WTC11 (cell line): ENCODE results near the gene CD96. TPM values are rescaled to one million over a fixed set of nuclear protein-coding genes. Genes with fewer than 3 reads are reported as not detected.

Experiments
- ATAC-seq: fragments of 200-7000 bp; cut with Tn5 transposase; 2 replicates; pipeline ENCODE4 v1.10.0; 2021; ENCODE audit warnings: mild to moderate bottlenecking, moderate library complexity
- CTCF ChIA-PET: fragments of 300-600 bp; sonication (Branson Sonifier 250); formaldehyde crosslinking; loops from one replicate; lab custom pipeline; 2021; ENCODE audit warnings: antibody characterized with exemption; lab: Charles Lee
- POLR2A ChIA-PET: fragments of 350-600 bp; sonication (Branson Sonifier 250); formaldehyde crosslinking; loops from one replicate; lab custom pipeline; 2021; ENCODE audit warnings: antibody characterized with exemption; lab: Charles Lee
- DNase-seq: peaks from one replicate; pipeline ENCODE4 v3.0.0; 2021; ENCODE audit warnings: low spot score
- H3K27ac Mint-ChIP-seq: 2 replicates; pipeline ENCODE4 v1.8.0; 2021; ENCODE audit warnings: mixed read lengths
- H3K27me3 Mint-ChIP-seq: 2 replicates; pipeline ENCODE4 v1.8.0; 2021; ENCODE audit warnings: low read depth, mild to moderate bottlenecking, moderate library complexity, mixed read lengths
- H3K36me3 Mint-ChIP-seq: 2 replicates; pipeline ENCODE4 v1.8.0; 2021; ENCODE audit warnings: mixed read lengths
- H3K4me1 Mint-ChIP-seq: 2 replicates; pipeline ENCODE4 v1.8.0; 2022; ENCODE audit warnings: mixed read lengths
- H3K4me3 Mint-ChIP-seq: 2 replicates; pipeline ENCODE4 v1.8.0; 2021; ENCODE audit warnings: mild to moderate bottlenecking, moderate library complexity, mixed read lengths
- H3K9me3 Mint-ChIP-seq: 2 replicates; pipeline ENCODE4 v1.8.0; 2021; ENCODE audit warnings: mixed read lengths
- ATF1 ChIP-seq: sonication (generic); formaldehyde crosslinking; IDR thresholded peaks from 2 replicates; pipeline ENCODE4 v1.8.1; 2023; ENCODE audit warnings: mild to moderate bottlenecking, moderate library complexity, missing genetic modification reagents
- CBFB ChIP-seq: sonication (generic); formaldehyde crosslinking; IDR thresholded peaks from 2 replicates; pipeline ENCODE4 v1.8.1; 2022; ENCODE audit warnings: mild to moderate bottlenecking, low read depth, missing genetic modification reagents
- ETV6 ChIP-seq: sonication (generic); formaldehyde crosslinking; IDR thresholded peaks from 2 replicates; pipeline ENCODE4 v1.8.1; 2022; ENCODE audit warnings: mild to moderate bottlenecking, missing genetic modification reagents
- FOXJ3 ChIP-seq: sonication (generic); formaldehyde crosslinking; IDR thresholded peaks from 2 replicates; pipeline ENCODE4 v1.9.0; 2021; ENCODE audit warnings: missing genetic modification reagents, mild to moderate bottlenecking, borderline replicate concordance
- FOXP1 ChIP-seq: sonication (generic); formaldehyde crosslinking; IDR thresholded peaks from 2 replicates; pipeline ENCODE4 v1.8.0; 2022; ENCODE audit warnings: missing genetic modification reagents, mild to moderate bottlenecking, moderate library complexity, borderline replicate concordance
- GRHL2 ChIP-seq: fragments of 250-450 bp; sonication (Bioruptor Pico); IDR thresholded peaks from 2 replicates; pipeline ENCODE4 v1.8.0; 2022; ENCODE audit warnings: mild to moderate bottlenecking, moderate library complexity; ENCODE audit not compliant: insufficient replicate concordance, severe bottlenecking
- IRF2 ChIP-seq: sonication (generic); formaldehyde crosslinking; IDR thresholded peaks from 2 replicates; pipeline ENCODE4 v1.8.0; 2022; ENCODE audit warnings: low read depth, missing genetic modification reagents, borderline replicate concordance
- JAZF1 ChIP-seq: fragments of 250-450 bp; sonication (Bioruptor Pico); IDR thresholded peaks from 2 replicates; pipeline ENCODE4 v1.9.0; 2021; ENCODE audit warnings: moderate library complexity, mild to moderate bottlenecking, inconsistent platforms
- MAX ChIP-seq: sonication (generic); formaldehyde crosslinking; IDR thresholded peaks from 2 replicates; pipeline ENCODE4 v1.8.0; 2022; ENCODE audit warnings: mild to moderate bottlenecking, missing genetic modification reagents
- OVOL2 ChIP-seq: fragments of 250-450 bp; sonication (Bioruptor Pico); IDR thresholded peaks from 2 replicates; pipeline ENCODE4 v1.9.0; 2021; ENCODE audit warnings: mild to moderate bottlenecking, borderline replicate concordance
- STAT6 ChIP-seq: sonication (generic); formaldehyde crosslinking; conservative IDR thresholded peaks from 2 replicates; pipeline ENCODE4 v1.8.1; 2023; ENCODE audit warnings: mild to moderate bottlenecking, low read depth, missing genetic modification reagents, moderate library complexity
- ZMAT4 ChIP-seq: fragments of 250-450 bp; sonication (Bioruptor Pico); IDR thresholded peaks from 2 replicates; pipeline ENCODE4 v1.9.0; 2021; ENCODE audit warnings: mild to moderate bottlenecking
- ZNF138 ChIP-seq: sonication (generic); formaldehyde crosslinking; conservative IDR thresholded peaks from 2 replicates; pipeline ENCODE4 v1.8.1; 2022; ENCODE audit warnings: mild to moderate bottlenecking, moderate library complexity, missing genetic modification reagents
- ZNF219 ChIP-seq: sonication (generic); formaldehyde crosslinking; IDR thresholded peaks from 2 replicates; pipeline ENCODE4 v1.8.0; 2023; ENCODE audit warnings: missing genetic modification reagents, mild to moderate bottlenecking, borderline replicate concordance
- ZNF532 ChIP-seq: fragments of 250-450 bp; sonication (Bioruptor Pico); IDR thresholded peaks from 2 replicates; pipeline ENCODE4 v1.9.0; 2021; ENCODE audit warnings: mild to moderate bottlenecking, borderline replicate concordance
- total RNA-seq: library from RNA; stranded (reverse); gene quantifications from 3 replicates; pipeline ENCODE4 v1.2.3, GENCODE V29; 2021
- TF ChIP-seq, protein P1 (sequence below): fragments of 200-600 bp; IDR thresholded peaks from 2 replicates; pipeline ENCODE4 v1.8.0; 2022; ENCODE audit warnings: antibody characterized with exemption
- TF ChIP-seq, protein P2 (sequence below): sonication (generic); formaldehyde crosslinking; IDR thresholded peaks from 2 replicates; pipeline ENCODE4 v1.8.0; 2023; ENCODE audit warnings: mild to moderate bottlenecking, missing genetic modification reagents
- TF ChIP-seq, protein P3 (sequence below): fragments of 250-450 bp; sonication (Bioruptor Pico); conservative IDR thresholded peaks from 2 replicates; pipeline ENCODE4 v1.9.0; 2021; ENCODE audit warnings: mild to moderate bottlenecking

The CD96 gene
- total RNA-seq, 1 experiment from 2014 or later = 0.33 TPM

- Mint-ChIP-seq H3K27ac (no peak overlapping the region), H3K4me1 (peaks cover 8% of the 10 kb centered on the region), H3K27me3 (no peaks in the 10 kb centered on the region; the same call in 1 of the 2 replicates), H3K9me3 (no peaks in the 10 kb centered on the region), H3K4me3 (no peak overlapping the region), H3K36me3 (no peaks in the 10 kb centered on the region)
- DNase-seq (no peak), ATAC-seq (no peak)
- ChIA-PET CTCF (interaction anchor here (0.7 to 1.6 kb wide), 2 partner anchors 20 to 27 kb away, joined by 3 to 7 read pairs; no protein-coding TSS in a partner anchor), POLR2A (no interaction called here)
- TF ChIP-seq ZNF532 = no peak
- TF ChIP-seq, protein P1, sequence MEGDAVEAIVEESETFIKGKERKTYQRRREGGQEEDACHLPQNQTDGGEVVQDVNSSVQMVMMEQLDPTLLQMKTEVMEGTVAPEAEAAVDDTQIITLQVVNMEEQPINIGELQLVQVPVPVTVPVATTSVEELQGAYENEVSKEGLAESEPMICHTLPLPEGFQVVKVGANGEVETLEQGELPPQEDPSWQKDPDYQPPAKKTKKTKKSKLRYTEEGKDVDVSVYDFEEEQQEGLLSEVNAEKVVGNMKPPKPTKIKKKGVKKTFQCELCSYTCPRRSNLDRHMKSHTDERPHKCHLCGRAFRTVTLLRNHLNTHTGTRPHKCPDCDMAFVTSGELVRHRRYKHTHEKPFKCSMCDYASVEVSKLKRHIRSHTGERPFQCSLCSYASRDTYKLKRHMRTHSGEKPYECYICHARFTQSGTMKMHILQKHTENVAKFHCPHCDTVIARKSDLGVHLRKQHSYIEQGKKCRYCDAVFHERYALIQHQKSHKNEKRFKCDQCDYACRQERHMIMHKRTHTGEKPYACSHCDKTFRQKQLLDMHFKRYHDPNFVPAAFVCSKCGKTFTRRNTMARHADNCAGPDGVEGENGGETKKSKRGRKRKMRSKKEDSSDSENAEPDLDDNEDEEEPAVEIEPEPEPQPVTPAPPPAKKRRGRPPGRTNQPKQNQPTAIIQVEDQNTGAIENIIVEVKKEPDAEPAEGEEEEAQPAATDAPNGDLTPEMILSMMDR = no peak
- TF ChIP-seq GRHL2 (CRISPR knock-in tag) = no peak
- TF ChIP-seq OVOL2 (CRISPR knock-in tag) = no peak
- TF ChIP-seq, protein P2, sequence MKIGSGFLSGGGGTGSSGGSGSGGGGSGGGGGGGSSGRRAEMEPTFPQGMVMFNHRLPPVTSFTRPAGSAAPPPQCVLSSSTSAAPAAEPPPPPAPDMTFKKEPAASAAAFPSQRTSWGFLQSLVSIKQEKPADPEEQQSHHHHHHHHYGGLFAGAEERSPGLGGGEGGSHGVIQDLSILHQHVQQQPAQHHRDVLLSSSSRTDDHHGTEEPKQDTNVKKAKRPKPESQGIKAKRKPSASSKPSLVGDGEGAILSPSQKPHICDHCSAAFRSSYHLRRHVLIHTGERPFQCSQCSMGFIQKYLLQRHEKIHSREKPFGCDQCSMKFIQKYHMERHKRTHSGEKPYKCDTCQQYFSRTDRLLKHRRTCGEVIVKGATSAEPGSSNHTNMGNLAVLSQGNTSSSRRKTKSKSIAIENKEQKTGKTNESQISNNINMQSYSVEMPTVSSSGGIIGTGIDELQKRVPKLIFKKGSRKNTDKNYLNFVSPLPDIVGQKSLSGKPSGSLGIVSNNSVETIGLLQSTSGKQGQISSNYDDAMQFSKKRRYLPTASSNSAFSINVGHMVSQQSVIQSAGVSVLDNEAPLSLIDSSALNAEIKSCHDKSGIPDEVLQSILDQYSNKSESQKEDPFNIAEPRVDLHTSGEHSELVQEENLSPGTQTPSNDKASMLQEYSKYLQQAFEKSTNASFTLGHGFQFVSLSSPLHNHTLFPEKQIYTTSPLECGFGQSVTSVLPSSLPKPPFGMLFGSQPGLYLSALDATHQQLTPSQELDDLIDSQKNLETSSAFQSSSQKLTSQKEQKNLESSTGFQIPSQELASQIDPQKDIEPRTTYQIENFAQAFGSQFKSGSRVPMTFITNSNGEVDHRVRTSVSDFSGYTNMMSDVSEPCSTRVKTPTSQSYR (CRISPR knock-in tag) = no peak
- TF ChIP-seq IRF2 (CRISPR knock-in tag) = no peak
- TF ChIP-seq, protein P3, sequence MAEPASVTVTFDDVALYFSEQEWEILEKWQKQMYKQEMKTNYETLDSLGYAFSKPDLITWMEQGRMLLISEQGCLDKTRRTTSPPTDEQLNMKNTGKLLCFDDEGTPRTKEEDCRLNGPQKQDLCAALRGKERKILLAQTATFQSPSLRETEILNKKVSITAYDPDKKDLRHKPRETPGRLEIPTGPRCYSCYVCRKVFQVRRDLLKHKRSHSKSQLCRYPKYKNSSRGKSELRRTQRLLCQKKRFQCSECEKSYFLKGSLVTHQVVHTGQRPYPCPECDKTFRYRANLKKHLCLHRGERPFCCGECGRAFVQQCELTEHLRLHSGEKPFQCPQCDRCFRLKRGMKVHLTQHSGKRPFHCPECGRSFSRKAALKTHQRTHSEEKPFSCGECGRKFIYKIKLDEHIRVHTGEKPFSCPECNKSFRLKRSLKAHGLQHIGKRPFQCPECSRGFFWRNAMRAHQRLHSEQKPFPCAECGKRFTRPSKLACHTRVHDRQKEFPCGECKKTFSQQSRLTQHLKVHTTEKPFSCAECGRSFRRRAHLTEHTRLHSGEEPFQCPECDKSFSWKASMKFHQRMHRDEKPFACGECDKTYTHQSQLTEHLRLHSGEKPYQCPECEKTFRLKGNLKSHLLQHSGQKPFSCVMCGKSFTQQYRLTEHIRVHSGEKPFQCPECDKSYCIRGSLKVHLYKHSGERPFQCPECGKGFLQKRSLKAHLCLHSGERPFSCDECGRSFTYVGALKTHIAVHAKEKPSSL (CRISPR knock-in tag) = no peak
- TF ChIP-seq JAZF1 = no peak
- TF ChIP-seq ZNF219 = no peak
These were observed 153.7 kb downstream of the CD96 start for GRCh38 chr3:111695636-111696117.

- ATAC-seq (no peak), DNase-seq (no peak)
- no peaks in the 10 kb centered on the region; the same call in 1 of the 2 replicates for H3K27me3 Mint-ChIP-seq
- ChIA-PET POLR2A (interaction anchor here (0.6 kb wide), 1 partner anchor 48 kb away, joined by 3 read pairs; no protein-coding TSS in a partner anchor), CTCF (interaction anchor here (1.0 to 1.7 kb wide), 5 partner anchors 9 to 343 kb away, joined by 3 to 8 read pairs (median 4); no protein-coding TSS in a partner anchor)
- no peaks in the 10 kb centered on the region for H3K9me3 Mint-ChIP-seq
- H3K4me3 Mint-ChIP-seq = no peak overlapping the region
- H3K4me1 Mint-ChIP-seq = peaks cover 7% of the 10 kb centered on the region
- H3K36me3 Mint-ChIP-seq = no peaks in the 10 kb centered on the region
- H3K27ac Mint-ChIP-seq = no peak overlapping the region
- TF ChIP-seq STAT6 (CRISPR knock-in tag) (no peak), FOXJ3 (CRISPR knock-in tag) (no peak), ZNF138 (no peak), ETV6 (CRISPR knock-in tag) (no peak), ATF1 (CRISPR knock-in tag) (no peak), CBFB (CRISPR knock-in tag) (no peak), ZMAT4 (CRISPR knock-in tag) (no peak), FOXP1 (no peak), MAX (no peak)
These were observed 158.1 kb downstream of the CD96 start for GRCh38 chr3:111700054-111700453.
